Mucosa of descending colon (tissue), 3 donors: ENCODE results near the gene DNAI7. TPM values are rescaled to one million over a fixed set of nuclear protein-coding genes. Genes with fewer than 3 reads are reported as not detected.

Experiments
- ATAC-seq: fragments of 200-7000 bp; cut with Tn5 transposase; one replicate; pipeline ENCODE4 v1.9.1; 2020; ENCODE audit warnings: mild to moderate bottlenecking, moderate library complexity
- DNase-seq, 3 donors: peaks; one replicate each; pipeline ENCODE4 v3.0.0-alpha.2; 2020
- H3K36me3 ChIP-seq: fragments of 200-600 bp; one replicate; pipeline ENCODE4 v1.8.0; 2021; ENCODE audit warnings: low read depth, mild to moderate bottlenecking
- H3K4me1 ChIP-seq: fragments of 200-600 bp; one replicate; pipeline ENCODE4 v1.8.0; 2021; ENCODE audit warnings: low read depth, mild to moderate bottlenecking
- H3K4me3 ChIP-seq: fragments of 200-600 bp; one replicate; pipeline ENCODE4 v1.8.0; 2021; ENCODE audit warnings: mild to moderate bottlenecking
- H3K9me3 ChIP-seq: fragments of 200-600 bp; one replicate; pipeline ENCODE4 v1.8.0; 2021; ENCODE audit warnings: mild to moderate bottlenecking
- CTCF ChIP-seq: fragments of 200-600 bp; IDR thresholded peaks from one replicate; pipeline ENCODE4 v1.8.0; 2022; ENCODE audit warnings: antibody characterized with exemption, mild to moderate bottlenecking
- intact Hi-C, 2 donors: fragments of 100-400 bp; cut with DNase I in 1 of 2; cut with micrococcal nuclease in 1 of 2; formaldehyde crosslinking; loops; one replicate each; pipeline versions ENCODE4 v1.11.0 to v1.11.1; 2022; cut with DNase I, micrococcal nuclease
- total RNA-seq, 3 donors: library from RNA; stranded (reverse); fragmentation: NEBNext Ultra II Directional in 2 of 3; extraction: Animal tissue kit (Norgen Biotek cat#: 25700) in 2 of 3; gene quantifications; one replicate each; pipeline versions ENCODE4 v1.2.1 to v1.2.4, GENCODE V29; 2021 to 2023
- donor health status: DM: no; HTN: no; CAD: no; lungs with moderate emphysema.
- donor health status: DM: no; HTN: no; CAD: no.
- donor health status: DM: no; HTN: yes; CAD: no.

Gene DNAI7
- total RNA-seq, 3 donors from 2014 or later = 1.0 TPM; not detected in 2

- no peaks in the 10 kb centered on the region for H3K4me1 ChIP-seq
- no peaks in the 10 kb centered on the region for H3K9me3 ChIP-seq
- H3K36me3 ChIP-seq = no peaks in the 10 kb centered on the region
- no peak for DNase-seq
- TF ChIP-seq CTCF = no peak
- no peak overlapping the region for H3K4me3 ChIP-seq
- ATAC-seq = no peak
- intact Hi-C loops = no loop called here
Observed at GRCh38 chr12:25110260-25110659, 84.7 kb downstream of the DNAI7 start.

GRCh38 chr12:25107920-25108319 is 87.0 kb downstream of the DNAI7 start:
- ATAC-seq (no peak), DNase-seq (no peak)
- no peak for TF ChIP-seq CTCF
- Histone ChIP-seq H3K4me3 (no peak overlapping the region), H3K9me3 (no peaks in the 10 kb centered on the region), H3K36me3 (no peaks in the 10 kb centered on the region), H3K4me1 (no peaks in the 10 kb centered on the region)
- intact Hi-C loops = no loop called here

- Histone ChIP-seq H3K4me3 (no peak overlapping the region), H3K36me3 (no peaks in the 10 kb centered on the region), H3K9me3 (no peaks in the 10 kb centered on the region), H3K4me1 (no peaks in the 10 kb centered on the region)
- no peak for TF ChIP-seq CTCF
- ATAC-seq (no peak), DNase-seq (no peak)
- intact Hi-C loops = no loop called here
Observed at GRCh38 chr12:25106818-25107217, 88.1 kb downstream of the DNAI7 start.

GRCh38 chr12:25102402-25102801 is 92.6 kb downstream of the DNAI7 start:
- no peak for TF ChIP-seq CTCF
- no peak for ATAC-seq
- Histone ChIP-seq H3K4me3 (no peak overlapping the region), H3K36me3 (no peaks in the 10 kb centered on the region), H3K9me3 (no peaks in the 10 kb centered on the region), H3K4me1 (no peaks in the 10 kb centered on the region)
- intact Hi-C loops = no loop called here
- no peak for DNase-seq

DNA sequence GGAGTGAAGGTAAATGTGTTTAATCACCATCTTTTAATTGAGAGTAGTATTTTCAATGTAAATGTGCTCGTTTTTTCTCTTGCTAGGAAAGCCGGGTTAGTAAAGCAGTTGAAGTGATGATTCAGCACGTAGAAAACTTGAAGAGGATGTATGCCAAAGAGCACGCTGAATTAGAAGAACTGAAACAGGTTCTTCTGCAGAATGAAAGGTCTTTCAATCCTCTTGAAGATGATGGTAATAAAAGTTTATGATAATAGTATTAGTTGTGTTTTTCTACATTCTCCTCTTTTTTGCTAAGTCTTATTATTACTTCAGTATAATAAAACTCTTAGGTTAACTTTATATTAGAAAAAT is 93.9 kb downstream of the DNAI7 start:
- ATAC-seq (no peak), DNase-seq (no peak)
- intact Hi-C loops = no loop called here

More for the DNA sequence above, 93.9 kb downstream of the DNAI7 start:
- Histone ChIP-seq H3K9me3 (no peaks in the 10 kb centered on the region), H3K4me1 (no peaks in the 10 kb centered on the region), H3K4me3 (no peak overlapping the region), H3K36me3 (no peaks in the 10 kb centered on the region)
- no peak for TF ChIP-seq CTCF
